NCI-H1105 (cell line): ENCODE results near the gene C20orf144.
"Not testable (repeated sequence)": the region's sequence is repeated elsewhere in the genome, so short reads cannot be mapped to it uniquely, and the experiment has no call there.

ENCODE experiments used
- DNase-seq: peaks from one replicate; lab custom pipeline; 2025; lab: John Stamatoyannopoulos, UW

The C20orf144 gene

DNA sequence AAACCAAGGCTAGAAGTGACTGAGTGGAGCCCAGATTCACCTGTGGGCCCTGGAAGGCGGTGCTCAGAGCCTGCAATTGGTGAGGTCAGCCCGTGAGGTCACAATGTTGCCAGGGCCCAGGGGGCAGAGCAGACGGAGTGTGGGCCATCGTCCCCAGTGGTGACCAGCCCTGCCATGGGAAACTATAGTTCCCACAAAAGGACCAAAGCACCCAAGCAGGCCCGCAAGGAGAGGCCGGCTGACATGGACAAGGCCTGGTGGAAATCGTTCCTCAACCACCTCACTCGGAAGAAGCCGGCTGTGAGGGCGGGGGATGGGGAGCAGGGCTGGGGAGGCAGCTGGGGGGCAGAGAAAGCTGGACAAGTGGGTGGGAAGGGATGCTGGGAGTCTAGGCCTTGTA is at the start of gene C20orf144:
Gene C20orf144, plus strand, starts transcription at position 156 of the 400 bp plus-strand sequence. Its CDS starts 19 bp downstream, at position 175.
- DNase-seq, result no peak

DNA sequence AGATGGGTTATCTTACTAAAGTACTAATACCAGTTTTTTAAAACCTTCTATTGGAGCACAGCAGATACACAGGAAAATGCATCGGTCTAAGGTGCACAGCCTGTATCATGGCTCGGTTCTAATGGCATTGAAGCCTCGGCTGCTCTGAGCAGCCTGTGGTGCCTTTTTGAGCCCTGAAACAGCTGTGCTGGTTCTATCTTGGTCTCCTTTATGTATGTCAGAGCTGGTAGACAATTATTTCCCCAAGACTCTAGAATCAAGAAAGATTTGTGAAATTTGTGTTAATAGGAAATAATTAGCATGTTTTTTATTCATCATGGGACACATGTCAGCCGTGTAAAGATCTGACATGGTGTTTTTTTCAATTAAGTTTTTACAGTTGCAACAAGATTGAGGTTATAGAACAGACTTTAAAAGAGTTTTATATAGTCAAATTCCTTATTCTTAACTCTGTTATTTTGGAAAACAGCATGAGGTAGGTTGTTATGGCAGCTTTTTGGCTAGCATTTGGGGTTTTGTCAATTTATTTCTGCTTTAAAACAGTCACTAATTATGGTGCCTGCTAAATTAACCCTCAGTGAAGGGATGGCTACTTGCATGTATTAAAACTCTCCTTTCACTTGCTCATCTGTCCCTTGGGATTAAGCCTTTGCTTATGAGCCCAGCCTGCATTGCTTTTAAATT is 40.3 kb upstream of the C20orf144 start:
- no peak for DNase-seq

DNA sequence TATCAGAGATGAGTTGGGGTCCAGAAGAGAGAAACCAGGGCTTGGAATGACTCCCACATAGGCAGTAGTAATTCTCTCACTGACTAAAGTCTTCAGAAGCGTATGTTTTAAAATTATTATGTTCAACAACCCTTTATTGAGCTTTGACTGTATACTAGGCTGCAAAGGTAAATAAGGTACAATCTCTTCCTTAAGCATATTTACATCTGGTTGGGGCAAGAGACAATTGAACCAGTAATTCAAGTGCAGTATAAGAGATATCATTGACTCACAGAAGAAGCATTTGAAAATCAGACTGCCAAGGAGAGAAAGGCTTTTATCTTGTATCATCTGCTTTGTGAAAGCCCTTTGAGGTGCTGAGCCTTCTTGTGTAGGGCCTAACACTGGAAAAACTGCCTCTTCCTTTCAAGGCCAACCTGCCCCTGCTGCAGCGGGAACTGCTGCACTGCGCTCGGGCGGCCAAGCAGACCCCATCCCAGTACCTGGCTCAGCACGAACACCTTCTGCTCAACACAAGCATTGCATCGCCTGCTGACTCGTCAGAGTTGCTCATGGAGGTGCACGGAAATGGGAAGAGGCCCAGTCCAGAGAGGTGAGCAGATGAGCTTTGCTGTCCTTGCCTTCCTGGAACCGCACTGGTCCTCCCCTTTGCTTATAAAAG is 39.3 kb upstream of the C20orf144 start:
- no peak for DNase-seq

DNA sequence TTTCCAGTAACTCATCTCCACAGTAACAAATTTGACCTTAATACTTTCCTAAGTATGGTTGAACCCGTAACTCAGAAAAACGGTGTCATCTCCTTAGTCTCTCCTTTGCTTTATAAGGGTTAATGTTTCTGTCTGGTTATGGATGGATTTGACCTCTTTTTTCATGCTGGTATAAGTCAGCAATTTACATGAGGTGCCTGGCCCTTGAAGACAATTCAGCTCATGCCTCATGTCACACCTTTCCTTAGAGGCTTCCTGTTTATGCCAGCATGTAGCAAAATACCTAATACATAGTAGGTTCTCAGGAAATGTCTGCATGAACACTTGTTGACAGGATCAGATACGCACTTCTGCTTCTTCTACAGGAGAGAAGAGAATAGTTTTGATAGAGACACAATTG is 37.7 kb upstream of the C20orf144 start:
- DNase-seq, result no peak

GRCh38 chr20:33626190-33626589 is 35.9 kb upstream of the C20orf144 start:
- no peak for DNase-seq

GRCh38 chr20:33627577-33628216 is 34.4 kb upstream of the C20orf144 start:
- DNase-seq, result no peak

- DNase-seq, result no peak
These were observed 32.6 kb upstream of the C20orf144 start for GRCh38 chr20:33629533-33629932.

DNA sequence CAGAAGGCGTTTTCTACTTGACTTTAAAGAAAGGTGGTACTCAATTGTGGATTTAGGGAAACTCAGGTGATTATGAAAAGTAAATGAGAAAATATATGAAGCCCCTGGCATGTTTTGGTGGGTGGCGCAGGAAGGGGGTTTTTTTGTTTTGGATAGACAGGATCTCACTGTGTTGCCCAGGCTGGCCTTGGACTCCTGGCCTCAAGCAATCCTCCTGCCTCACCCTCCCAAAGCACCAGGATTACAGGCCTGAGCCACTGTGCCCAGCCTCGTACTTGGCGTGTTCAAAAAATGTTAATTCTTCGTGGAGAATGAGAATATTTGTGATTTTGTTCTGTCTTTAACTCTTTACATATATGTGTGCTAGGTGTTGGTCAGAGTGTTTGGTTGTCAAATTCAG is 32.1 kb upstream of the C20orf144 start:
- no peak for DNase-seq

- no peak for DNase-seq
These were observed 31.6 kb upstream of the C20orf144 start for GRCh38 chr20:33630507-33630906.

GRCh38 chr20:33631910-33632309 is 30.2 kb upstream of the C20orf144 start:
- not testable (repeated sequence) for DNase-seq

DNA sequence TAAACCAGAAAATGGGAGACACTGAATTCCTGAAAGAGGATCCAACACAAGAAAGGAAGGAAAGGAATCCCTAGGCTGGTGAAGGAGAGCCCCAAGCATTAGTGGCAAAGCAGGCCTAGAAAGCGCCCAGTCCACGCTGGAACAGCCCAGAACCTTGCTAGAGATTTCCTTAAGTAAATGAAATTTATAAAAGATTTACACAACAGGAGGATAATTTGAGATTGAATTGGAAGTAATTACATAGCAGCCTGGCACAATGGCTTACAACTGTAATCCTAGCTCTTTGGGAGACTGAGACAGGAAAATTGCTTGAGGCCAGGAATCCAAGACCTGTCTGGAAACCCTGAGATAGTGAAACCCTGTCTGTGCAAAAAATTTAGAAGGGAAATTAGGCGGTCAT is 26.8 kb upstream of the C20orf144 start:
- DNase-seq, result no peak

- DNase-seq, result no peak
These were observed 25.4 kb upstream of the C20orf144 start for GRCh38 chr20:33636776-33637175.

- DNase-seq, result no peak
These were observed 21.8 kb upstream of the C20orf144 start for GRCh38 chr20:33640287-33640686.

- no peak for DNase-seq
These were observed 17.6 kb upstream of the C20orf144 start for GRCh38 chr20:33644313-33645071.

GRCh38 chr20:33645072-33645358 is 17.1 kb upstream of the C20orf144 start:
- no peak for DNase-seq

DNA sequence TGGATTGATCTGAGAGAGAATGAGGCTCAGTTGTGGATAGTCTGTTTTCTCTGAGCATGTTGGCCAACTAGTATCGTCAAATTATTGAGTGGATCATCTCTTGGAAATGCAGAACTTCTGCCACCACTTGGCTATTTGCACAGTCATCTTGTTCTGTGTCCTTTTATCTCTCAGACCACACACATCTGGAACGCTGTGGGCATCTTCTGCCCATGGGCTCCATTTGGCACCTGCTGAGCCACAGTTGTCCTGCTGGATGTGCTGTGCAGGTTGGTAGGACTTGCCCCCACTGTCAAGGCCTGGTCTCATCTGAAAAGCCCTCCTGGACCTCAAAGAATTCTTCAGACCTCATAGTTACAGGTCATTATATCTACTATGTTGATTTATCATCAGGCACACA is 16.7 kb upstream of the C20orf144 start:
- no peak for DNase-seq

DNA sequence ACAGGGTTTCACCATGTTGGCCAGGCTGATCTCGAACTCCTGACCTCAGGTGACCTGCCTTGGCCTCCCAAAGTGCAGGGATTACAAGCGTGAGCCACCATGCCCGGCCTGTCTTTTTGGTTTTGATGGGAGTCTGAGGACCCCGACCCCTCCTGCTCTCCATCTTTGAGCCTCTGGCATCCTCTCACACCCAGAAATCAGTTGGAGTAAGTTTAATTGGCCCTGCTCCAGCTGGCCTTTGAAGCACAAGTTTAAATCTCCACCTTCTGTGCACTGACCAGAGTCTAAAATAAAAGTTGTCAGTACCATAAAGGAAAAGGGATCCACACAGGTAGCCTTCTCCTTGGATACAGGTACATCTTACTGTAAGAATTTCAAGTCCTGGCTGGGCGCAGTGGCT is 15.9 kb upstream of the C20orf144 start:
- no peak for DNase-seq

- DNase-seq, result not testable (repeated sequence)
These were observed 15.0 kb upstream of the C20orf144 start for GRCh38 chr20:33646959-33647602.

DNA sequence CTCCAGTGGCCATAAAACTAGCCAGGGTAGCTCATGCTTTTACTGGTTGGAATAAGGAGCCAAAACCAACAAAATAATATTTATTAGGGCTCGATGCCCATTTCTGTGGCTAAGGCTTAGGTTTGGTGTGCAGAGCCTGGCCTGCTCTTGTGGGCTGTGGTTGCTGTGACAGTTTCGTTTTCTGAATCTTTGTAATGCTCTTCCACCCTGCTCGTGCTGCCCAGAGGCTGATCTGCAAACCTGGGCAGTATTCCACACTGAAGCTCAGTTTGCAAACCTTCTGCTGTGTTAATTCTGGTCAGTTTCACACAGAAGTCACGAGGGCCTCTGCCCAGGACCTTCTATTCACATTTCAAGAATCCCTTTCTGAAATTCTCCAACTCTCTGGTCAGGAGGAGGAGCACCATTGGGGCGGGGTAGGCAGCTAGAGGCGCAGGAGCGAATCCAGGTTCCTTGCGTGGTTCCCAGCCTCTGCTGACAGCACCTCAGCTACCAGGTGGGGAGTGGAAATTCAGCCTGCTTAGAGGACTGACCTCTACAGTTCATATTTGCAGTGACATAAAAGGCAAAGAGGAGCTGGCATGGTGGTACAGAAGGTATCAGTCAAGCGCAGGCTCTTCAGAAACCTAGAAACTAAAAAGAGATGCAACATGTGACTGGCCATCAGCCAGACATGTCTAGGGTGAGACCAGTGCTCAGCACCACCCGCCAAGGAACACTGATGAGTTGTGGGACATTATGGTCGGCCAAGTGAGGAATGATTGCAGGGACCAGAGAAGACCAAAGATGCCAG is 14.3 kb upstream of the C20orf144 start:
- no peak for DNase-seq

- no peak for DNase-seq
These were observed 13.6 kb upstream of the C20orf144 start for GRCh38 chr20:33648396-33649004.

DNA sequence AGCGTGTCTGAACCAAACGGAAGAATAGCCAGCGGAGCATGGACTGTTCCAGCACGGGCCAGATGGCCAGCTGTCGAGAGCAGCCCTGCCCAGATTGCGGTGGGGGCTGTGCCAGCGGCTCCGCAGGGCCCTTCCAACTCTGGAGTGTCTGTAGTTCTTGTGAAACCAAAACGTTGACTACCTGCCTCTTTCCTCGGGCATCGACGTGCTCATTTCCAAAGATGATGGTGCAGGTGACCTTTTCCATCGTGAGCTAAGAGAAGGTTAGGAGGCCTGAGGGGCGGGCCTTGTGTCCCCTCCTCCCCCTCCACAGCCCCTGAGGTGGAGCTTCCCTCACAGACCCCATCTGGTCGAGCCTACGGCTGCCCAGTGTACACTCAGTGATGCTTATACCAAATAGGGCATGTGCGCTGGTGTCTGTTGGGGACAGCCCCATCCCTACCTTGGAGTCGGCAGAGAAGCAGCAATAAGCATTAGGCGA is 12.9 kb upstream of the C20orf144 start:
- DNase-seq, result no peak
